Subcutaneous abdominal adipose tissue (tissue), 5 donors: Measurements from ENCODE around the gene BRINP2.
"Not testable (repeated sequence)": the region's sequence is repeated elsewhere in the genome, so short reads cannot be mapped to it uniquely, and the experiment has no call there.

Source experiments
- H3K27ac ChIP-seq: one replicate; pipeline ENCODE4 v1.7.0; 2013; ENCODE audit warnings: low read depth, mild to moderate bottlenecking, inconsistent platforms, low read length, moderate library complexity
- H3K27me3 ChIP-seq, 5 donors: one replicate each; pipeline ENCODE4 v1.7.0; 2013; ENCODE audit warnings: low read length in 5 of 5, inconsistent platforms in 1 of 5; ENCODE audit not compliant: control insufficient read depth in 5 of 5, insufficient read depth in 4 of 5
- H3K36me3 ChIP-seq, 5 donors: one replicate each; pipeline ENCODE4 v1.7.0; 2013; ENCODE audit warnings: low read length in 5 of 5; ENCODE audit not compliant: control insufficient read depth in 5 of 5, insufficient read depth in 5 of 5
- H3K4me1 ChIP-seq, 5 donors: one replicate each; pipeline ENCODE4 v1.7.0; 2013; ENCODE audit warnings: low read length in 5 of 5, mild to moderate bottlenecking in 3 of 5, moderate library complexity in 1 of 5; ENCODE audit not compliant: control insufficient read depth in 5 of 5, insufficient read depth in 5 of 5
- H3K4me3 ChIP-seq, 5 donors: one replicate each; pipeline ENCODE4 v1.7.0; 2013; ENCODE audit warnings: low read length in 5 of 5, low read depth in 1 of 5
- H3K9ac ChIP-seq, 5 donors: one replicate each; pipeline ENCODE4 v1.7.0; 2013; ENCODE audit warnings: low read length in 5 of 5, mild to moderate bottlenecking in 4 of 5, moderate library complexity in 3 of 5
- H3K9me3 ChIP-seq, 5 donors: one replicate each; pipeline ENCODE4 v1.7.0; 2013; ENCODE audit warnings: low read length in 5 of 5; ENCODE audit not compliant: control insufficient read depth in 5 of 5
- donor health status: healthy.
- donor health status: healthy.
- donor health status: healthy.
- donor health status: healthy.
- donor health status: healthy.

The BRINP2 gene

DNA sequence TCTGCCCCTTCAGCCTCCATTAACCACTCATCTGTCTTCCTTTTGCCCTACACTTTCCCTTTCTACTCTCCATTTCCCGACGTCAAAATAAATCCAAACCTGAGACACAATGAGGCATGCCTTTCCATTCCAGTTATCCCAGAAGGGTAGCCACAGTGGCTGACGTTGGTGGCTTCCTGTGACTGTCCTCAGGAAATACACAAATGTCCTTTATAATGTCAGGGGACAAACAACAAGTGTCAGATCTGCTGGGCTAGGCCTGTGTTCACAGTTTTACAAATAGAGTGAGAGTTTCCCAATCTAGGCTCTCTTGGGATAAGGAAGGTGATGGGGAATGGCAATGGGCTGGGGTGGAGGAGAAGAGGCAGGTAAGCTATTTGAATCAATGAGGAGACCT, 135.3 kb downstream of the BRINP2 start:
- Histone ChIP-seq H3K27ac (no peak overlapping the region), H3K9ac (no peak overlapping the region), H3K27me3 (no peaks in the 10 kb centered on the region), H3K4me1 (peaks cover 0 to 12% (median 8%) of the 10 kb centered on the region in 5 donors), H3K9me3 (no peaks in the 10 kb centered on the region), H3K36me3 (no peaks in the 10 kb centered on the region), H3K4me3 (no peak overlapping the region)

- no peaks in the 10 kb centered on the region for H3K36me3 ChIP-seq
- no peaks in the 10 kb centered on the region for H3K9me3 ChIP-seq
- no peak overlapping the region for H3K4me3 ChIP-seq
- H3K9ac ChIP-seq = no peak overlapping the region
- no peak overlapping the region for H3K27ac ChIP-seq
- H3K27me3 ChIP-seq = no peaks in the 10 kb centered on the region
- peaks cover 0 to 12% (median 7%) of the 10 kb centered on the region in 5 donors for H3K4me1 ChIP-seq
These were observed 136.2 kb downstream of the BRINP2 start for GRCh38 chr1:177306981-177307380.

DNA sequence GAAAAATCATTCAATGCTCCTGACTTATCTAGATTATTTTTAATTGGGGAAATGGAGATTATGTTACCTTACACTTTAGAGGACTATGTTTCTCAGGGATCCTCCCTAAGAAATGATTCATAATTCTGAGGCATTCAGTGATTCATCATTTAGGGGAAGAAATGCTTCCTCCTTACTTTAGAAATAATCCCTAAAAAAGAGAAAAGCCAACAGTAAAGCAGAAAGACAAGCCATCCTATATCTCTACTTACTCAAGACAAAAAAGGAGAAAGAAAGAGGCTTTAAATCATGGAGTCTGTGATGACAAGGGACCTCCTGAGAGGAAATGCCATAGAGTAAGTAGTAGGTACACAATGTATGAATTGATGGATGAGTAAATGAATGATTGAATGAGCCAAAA, 137.0 kb downstream of the BRINP2 start:
- H3K9ac ChIP-seq = no peak overlapping the region
- H3K9me3 ChIP-seq = no peaks in the 10 kb centered on the region
- no peaks in the 10 kb centered on the region for H3K36me3 ChIP-seq
- peaks cover 0 to 12% (median 0%) of the 10 kb centered on the region in 5 donors for H3K4me1 ChIP-seq
- no peak overlapping the region for H3K27ac ChIP-seq
- no peaks in the 10 kb centered on the region for H3K27me3 ChIP-seq
- H3K4me3 ChIP-seq = no peak overlapping the region

- Histone ChIP-seq H3K4me1 (peaks cover 0 to 12% (median 0%) of the 10 kb centered on the region in 5 donors), H3K9ac (no peak overlapping the region), H3K4me3 (no peak overlapping the region), H3K27me3 (no peaks in the 10 kb centered on the region), H3K36me3 (no peaks in the 10 kb centered on the region), H3K9me3 (no peaks in the 10 kb centered on the region), H3K27ac (no peak overlapping the region)
These were observed 139.1 kb downstream of the BRINP2 start for GRCh38 chr1:177309880-177310279.

DNA sequence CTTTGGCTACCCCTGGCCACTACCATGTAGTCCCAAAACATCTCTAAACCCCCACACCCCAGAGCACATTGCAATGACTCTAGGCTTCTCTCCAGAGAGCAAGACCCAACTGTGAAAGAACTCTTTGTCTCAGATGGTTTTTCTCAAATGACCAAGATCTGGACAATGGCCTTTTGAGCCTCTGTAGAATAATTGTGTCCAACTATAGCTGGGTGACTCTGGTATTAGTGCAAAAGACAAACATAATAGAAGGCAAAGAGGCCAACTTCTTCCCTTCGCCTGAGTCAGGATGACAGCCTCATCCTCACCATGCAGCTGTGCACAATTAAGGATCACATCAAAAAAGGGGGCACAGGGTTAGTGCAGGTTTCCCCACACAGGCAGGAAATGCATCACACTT, 139.6 kb downstream of the BRINP2 start:
- H3K36me3 ChIP-seq = no peaks in the 10 kb centered on the region
- no peaks in the 10 kb centered on the region for H3K27me3 ChIP-seq
- H3K27ac ChIP-seq = no peak overlapping the region
- H3K4me1 ChIP-seq = peaks cover 0 to 8% (median 0%) of the 10 kb centered on the region in 5 donors
- no peak overlapping the region for H3K9ac ChIP-seq
- no peak overlapping the region for H3K4me3 ChIP-seq
- no peaks in the 10 kb centered on the region for H3K9me3 ChIP-seq

- H3K36me3 ChIP-seq = no peaks in the 10 kb centered on the region
- H3K4me1 ChIP-seq = peaks cover 0 to 5% (median 0%) of the 10 kb centered on the region in 5 donors
- no peak overlapping the region for H3K27ac ChIP-seq
- H3K27me3 ChIP-seq = no peaks in the 10 kb centered on the region
- H3K9me3 ChIP-seq = no peaks in the 10 kb centered on the region
- no peak overlapping the region for H3K9ac ChIP-seq
- no peak overlapping the region for H3K4me3 ChIP-seq
These were observed 140.4 kb downstream of the BRINP2 start for GRCh38 chr1:177311111-177311510.

- Histone ChIP-seq H3K9me3 (no peaks in the 10 kb centered on the region), H3K4me1 (peaks cover 0 to 9% (median 0%) of the 10 kb centered on the region in 5 donors), H3K4me3 (no peak overlapping the region), H3K9ac (no peak overlapping the region), H3K27me3 (no peaks in the 10 kb centered on the region), H3K36me3 (no peaks in the 10 kb centered on the region), H3K27ac (no peak overlapping the region)
These were observed 140.8 kb downstream of the BRINP2 start for GRCh38 chr1:177311586-177311985.

GRCh38 chr1:177315261-177315660, 144.5 kb downstream of the BRINP2 start:
- Histone ChIP-seq H3K4me1 (peaks cover 0 to 12% (median 0%) of the 10 kb centered on the region in 5 donors), H3K27me3 (no peaks in the 10 kb centered on the region), H3K27ac (no peak overlapping the region), H3K9me3 (no peaks in the 10 kb centered on the region), H3K4me3 (no peak overlapping the region), H3K36me3 (no peaks in the 10 kb centered on the region), H3K9ac (no peak overlapping the region)

DNA sequence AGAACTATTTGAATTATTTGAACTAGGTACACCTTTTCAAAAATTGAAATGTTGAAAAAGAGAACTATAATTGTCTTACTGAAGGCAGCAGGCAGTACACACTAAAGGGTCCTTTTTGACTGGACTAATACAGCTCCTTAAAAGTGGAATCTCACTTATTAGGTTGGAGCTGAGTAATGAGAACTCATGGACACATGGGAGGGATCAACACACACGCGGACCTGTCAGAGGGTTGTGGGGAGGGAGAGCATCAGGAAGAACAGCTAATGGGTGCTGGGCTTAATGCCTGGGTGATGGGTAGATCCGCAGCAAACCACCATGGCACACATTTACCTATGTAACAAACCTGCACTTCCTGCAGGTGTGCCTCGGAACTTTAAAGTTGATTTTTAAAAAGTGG, 145.0 kb downstream of the BRINP2 start:
- peaks cover 0 to 12% (median 0%) of the 10 kb centered on the region in 5 donors for H3K4me1 ChIP-seq
- no peak overlapping the region for H3K27ac ChIP-seq
- no peak overlapping the region for H3K9ac ChIP-seq
- no peaks in the 10 kb centered on the region for H3K27me3 ChIP-seq
- no peak overlapping the region for H3K4me3 ChIP-seq
- H3K36me3 ChIP-seq = no peaks in the 10 kb centered on the region
- H3K9me3 ChIP-seq = no peaks in the 10 kb centered on the region

DNA sequence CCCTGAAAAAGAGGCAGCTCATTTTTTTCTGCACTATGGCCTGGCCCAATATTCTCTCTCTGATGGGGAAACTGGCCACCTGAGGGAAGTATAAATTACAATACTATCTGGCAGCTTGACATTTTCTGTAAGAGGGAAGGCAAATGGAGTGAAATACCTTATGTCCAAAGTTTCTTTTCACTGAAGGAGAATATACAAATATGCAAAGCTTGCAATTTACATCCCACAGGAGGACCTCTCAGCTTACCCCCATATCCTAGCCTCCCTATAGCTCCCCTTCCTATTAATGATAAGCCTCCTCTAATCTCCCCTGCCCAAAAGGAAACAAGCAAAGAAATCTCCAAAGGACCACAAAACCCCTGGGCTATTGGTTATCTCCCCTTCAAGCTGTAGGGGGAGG, 150.7 kb downstream of the BRINP2 start:
- H3K36me3 ChIP-seq = not testable (repeated sequence)

DNA sequence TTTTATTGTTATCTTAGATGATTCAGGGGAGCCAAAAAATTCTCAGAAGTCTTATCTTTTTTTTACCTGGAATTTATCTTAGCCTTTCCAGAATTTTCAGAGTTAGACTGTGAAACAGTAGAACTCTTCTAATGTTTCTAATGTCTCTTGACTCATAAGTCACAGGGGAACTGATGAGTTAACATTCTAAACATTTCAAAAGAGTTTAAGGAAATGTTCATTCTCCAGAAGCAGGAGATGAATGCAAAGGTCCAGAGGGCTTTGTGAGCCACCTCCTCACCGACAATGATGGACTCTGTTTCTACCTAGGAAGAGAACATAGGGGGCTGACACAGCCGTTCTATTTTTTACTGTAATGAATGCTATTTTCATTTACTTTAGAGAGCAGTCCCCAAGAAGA, 157.5 kb downstream of the BRINP2 start:
- Histone ChIP-seq H3K9ac (no peak overlapping the region), H3K27me3 (no peaks in the 10 kb centered on the region), H3K4me3 (no peak overlapping the region), H3K4me1 (peaks cover 0 to 3% (median 0%) of the 10 kb centered on the region in 5 donors), H3K27ac (no peak overlapping the region), H3K9me3 (peaks cover 0 to 4% (median 0%) of the 10 kb centered on the region in 5 donors), H3K36me3 (no peaks in the 10 kb centered on the region)

More for the DNA sequence above, 150.7 kb downstream of the BRINP2 start:
- H3K9me3 ChIP-seq, H3K4me3 ChIP-seq, H3K27me3 ChIP-seq, H3K4me1 ChIP-seq, H3K27ac ChIP-seq, H3K9ac ChIP-seq: not testable (repeated sequence)
